Fibroblast of pulmonary artery (primary cell): ENCODE measurements around the gene RILPL2.
"Not testable (repeated sequence)": the region's sequence is repeated elsewhere in the genome, so short reads cannot be mapped to it uniquely, and the experiment has no call there.

Experiments used
- DNase-seq: peaks from one replicate; pipeline ENCODE4 v3.0.0-alpha.2; 2010; ENCODE audit warnings: low read depth
- H3K4me3 ChIP-seq: replicated peaks from 2 replicates; pipeline ENCODE4 v1.5.1; 2011; ENCODE audit warnings: low read depth, mild to moderate bottlenecking, control low read depth, low read length, moderate library complexity
- TF ChIP-seq, protein P1 (sequence below): IDR thresholded peaks from 2 replicates; pipeline ENCODE4 v1.5.1; 2011; ENCODE audit warnings: mild to moderate bottlenecking, control low read depth, low read length, inconsistent platforms; ENCODE audit errors: missing control alignments

Gene RILPL2

GRCh38 chr12:123384318-123384993 lies 52.0 kb downstream of the RILPL2 start:
- DNase-seq: no peak

GRCh38 chr12:123382684-123383083 lies 53.8 kb downstream of the RILPL2 start:
- TF ChIP-seq, protein P1, sequence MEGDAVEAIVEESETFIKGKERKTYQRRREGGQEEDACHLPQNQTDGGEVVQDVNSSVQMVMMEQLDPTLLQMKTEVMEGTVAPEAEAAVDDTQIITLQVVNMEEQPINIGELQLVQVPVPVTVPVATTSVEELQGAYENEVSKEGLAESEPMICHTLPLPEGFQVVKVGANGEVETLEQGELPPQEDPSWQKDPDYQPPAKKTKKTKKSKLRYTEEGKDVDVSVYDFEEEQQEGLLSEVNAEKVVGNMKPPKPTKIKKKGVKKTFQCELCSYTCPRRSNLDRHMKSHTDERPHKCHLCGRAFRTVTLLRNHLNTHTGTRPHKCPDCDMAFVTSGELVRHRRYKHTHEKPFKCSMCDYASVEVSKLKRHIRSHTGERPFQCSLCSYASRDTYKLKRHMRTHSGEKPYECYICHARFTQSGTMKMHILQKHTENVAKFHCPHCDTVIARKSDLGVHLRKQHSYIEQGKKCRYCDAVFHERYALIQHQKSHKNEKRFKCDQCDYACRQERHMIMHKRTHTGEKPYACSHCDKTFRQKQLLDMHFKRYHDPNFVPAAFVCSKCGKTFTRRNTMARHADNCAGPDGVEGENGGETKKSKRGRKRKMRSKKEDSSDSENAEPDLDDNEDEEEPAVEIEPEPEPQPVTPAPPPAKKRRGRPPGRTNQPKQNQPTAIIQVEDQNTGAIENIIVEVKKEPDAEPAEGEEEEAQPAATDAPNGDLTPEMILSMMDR: no peak
- no peak for DNase-seq
- no peak overlapping the region for H3K4me3 ChIP-seq

More at GRCh38 chr12:123384318-123384993, 52.0 kb downstream of the RILPL2 start:
- TF ChIP-seq, protein P1: no peak
- H3K4me3 ChIP-seq: peak overlapping the region; percentile 78

- TF ChIP-seq, protein P1: no peak
Measured at GRCh38 chr12:123379391-123379790, 57.1 kb downstream of the RILPL2 start.

GRCh38 chr12:123372415-123372814 lies 64.1 kb downstream of the RILPL2 start:
- DNase-seq, H3K4me3 ChIP-seq: not testable (repeated sequence)

More at GRCh38 chr12:123379391-123379790, 57.1 kb downstream of the RILPL2 start:
- no peak for DNase-seq
- no peak overlapping the region for H3K4me3 ChIP-seq

DNA sequence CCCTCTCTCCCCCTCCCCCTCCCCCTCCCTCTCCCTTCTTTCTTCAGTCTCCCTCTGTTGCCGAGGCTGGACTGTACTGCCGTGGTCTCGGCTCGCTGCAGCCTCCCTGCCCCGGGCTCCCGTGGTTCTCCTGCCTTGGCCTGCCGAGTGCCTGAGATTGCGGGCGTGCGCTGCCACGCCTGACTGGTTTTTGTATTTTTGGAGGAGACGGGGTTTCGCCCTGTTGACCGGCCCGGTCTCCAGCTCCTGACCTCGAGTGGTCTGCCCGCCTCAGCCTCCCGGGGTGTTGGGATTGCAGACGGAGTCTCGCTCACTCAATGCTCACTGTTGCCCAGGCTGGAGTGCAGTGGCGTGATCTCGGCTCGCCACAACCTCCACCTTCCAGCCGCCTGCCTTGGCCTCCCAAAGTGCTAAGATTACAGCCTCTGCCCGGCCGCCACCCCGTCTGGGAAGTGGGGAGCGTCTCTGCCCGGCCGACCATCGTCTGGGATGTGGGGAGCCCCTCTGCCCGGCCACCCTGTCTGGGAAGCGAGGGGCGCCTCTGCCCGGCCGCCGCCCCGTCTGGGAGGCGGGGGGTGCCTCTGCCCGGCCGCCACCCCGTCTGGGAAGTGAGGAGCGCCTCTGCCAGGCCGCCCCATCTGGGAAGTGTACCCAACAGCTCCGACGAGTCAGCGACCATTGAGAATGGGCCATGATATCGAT lies 64.7 kb downstream of the RILPL2 start:
- not testable (repeated sequence) for DNase-seq, H3K4me3 ChIP-seq

DNA sequence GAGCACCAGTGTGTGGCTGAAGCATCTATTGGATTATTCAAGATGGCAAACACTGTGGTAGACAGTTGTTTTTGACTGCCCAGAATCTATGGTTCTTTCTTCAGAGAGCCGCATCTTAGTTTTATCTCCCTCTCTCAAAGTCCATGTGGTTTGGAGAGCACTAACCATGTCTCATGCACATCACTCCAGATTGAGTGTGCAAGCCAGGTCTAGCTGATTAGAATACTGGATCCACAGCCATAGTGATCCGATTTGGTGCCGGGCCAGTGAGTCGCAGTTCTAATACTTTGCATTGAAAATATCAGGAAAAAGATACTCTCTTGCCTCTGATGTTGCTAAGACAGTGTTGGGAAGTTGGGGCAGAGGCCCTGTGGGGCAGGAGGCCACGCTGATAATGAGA lies 67.3 kb downstream of the RILPL2 start:
- no peak overlapping the region for H3K4me3 ChIP-seq
- TF ChIP-seq, protein P1: no peak
- no peak for DNase-seq

DNA sequence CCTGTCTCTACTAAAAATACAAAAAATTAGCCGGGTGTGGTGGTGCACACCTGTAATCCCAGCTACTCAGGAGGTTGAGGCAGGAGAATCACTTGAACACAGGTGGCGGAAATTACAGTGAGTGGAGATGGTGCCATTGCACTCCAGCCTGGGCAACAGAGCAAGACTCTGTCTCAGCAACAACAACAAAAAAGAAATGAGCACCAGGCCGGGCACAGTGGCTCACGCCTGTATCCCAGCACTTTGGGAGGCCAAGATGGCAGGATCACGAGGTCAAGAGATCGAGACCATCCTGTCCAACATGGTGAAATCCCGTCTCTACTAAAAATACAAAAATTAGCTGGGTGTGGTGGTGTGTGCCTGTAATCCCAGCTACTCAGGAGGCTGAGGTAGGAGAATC lies 68.1 kb downstream of the RILPL2 start:
- H3K4me3 ChIP-seq, DNase-seq: not testable (repeated sequence)

DNA sequence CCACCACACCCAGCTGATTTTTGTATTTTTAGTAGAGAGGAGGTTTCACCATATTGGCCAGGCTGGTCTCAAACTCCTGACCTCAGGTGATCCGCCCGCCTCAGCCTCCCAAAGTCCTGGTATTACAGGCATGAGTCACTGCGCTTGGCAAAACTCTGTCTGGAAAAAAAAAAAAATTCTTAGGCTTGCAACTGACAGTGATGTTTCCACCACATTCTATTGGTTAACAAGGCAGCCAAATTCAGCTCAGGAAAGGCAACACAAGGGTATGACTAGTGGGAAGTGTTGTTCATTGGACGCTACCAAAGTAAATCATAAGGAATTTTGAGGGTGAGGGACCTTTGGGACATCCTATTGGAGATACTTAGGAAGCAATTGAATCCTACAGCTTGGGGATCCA lies 69.0 kb downstream of the RILPL2 start:
- H3K4me3 ChIP-seq: no peak overlapping the region
- no peak for DNase-seq
- TF ChIP-seq, protein P1: no peak
